ENCODE measurements around the gene FAM53B.

The FAM53B gene

GRCh38 chr10:124667425-124668345 is 76.5 kb downstream of the FAM53B start:
- Histone ChIP-seq H4K91ac (ENCODE audit: low read length) (no peak overlapping the region), H2BK120ac (ENCODE audit: low read depth, low read length) (no peak overlapping the region), H3K4me1 (ENCODE audit: control insufficient read depth, insufficient read depth, low read depth, low read length) (peaks cover 12% of the 10 kb centered on the region), H2BK5ac (ENCODE audit: low read depth, low read length, poor library complexity, severe bottlenecking) (no peak overlapping the region), H3K4ac (ENCODE audit: low read depth in 1 of 2, low read length in 2 of 2) (no peak overlapping the region), H2AK5ac (ENCODE audit: low read length, severe bottlenecking) (no peak overlapping the region), H2BK12ac (ENCODE audit: low read length in 2 of 2) (peak overlapping the region in 1 of 2 experiments; percentile 45), H2BK15ac (ENCODE audit: low read depth, poor library complexity, severe bottlenecking) (no peak overlapping the region), H3K18ac (ENCODE audit: low read depth in 1 of 2, low read length in 2 of 2) (no peak overlapping the region), H3K27ac (ENCODE audit: low read length, poor library complexity, severe bottlenecking) (no peak overlapping the region), H3K23ac (ENCODE audit: low read length in 2 of 2) (no peak overlapping the region), H4K8ac (ENCODE audit: low read length) (no peak overlapping the region), H3K4me3 (ENCODE audit: insufficient read depth in 1 of 2, low read depth in 1 of 2, low read length in 2 of 2) (no peak overlapping the region), H3K79me1 (replicated peaks; ENCODE audit: low read length, poor library complexity, severe bottlenecking) (peaks cover 46% of the 10 kb centered on the region), H3K27me3 (ENCODE audit: control insufficient read depth in 1 of 2, insufficient read depth in 1 of 2, low read length in 2 of 2) (no peaks in the 10 kb centered on the region), H3K36me3 (ENCODE audit: control insufficient read depth in 1 of 2, insufficient read depth in 2 of 2, low read depth in 1 of 2, low read length in 2 of 2) (peaks cover 4 to 40% of the 10 kb centered on the region in 2 experiments), H3K4me2 (ENCODE audit: low read length, poor library complexity, severe bottlenecking) (no peak overlapping the region), H3K9ac (ENCODE audit: low read length) (no peak overlapping the region), H3K14ac (ENCODE audit: low read length in 2 of 2) (peak overlapping the region in 1 of 2 experiments; percentile 6), H2AFZ (ENCODE audit: low read depth, low read length) (no peak overlapping the region), H3K9me3 (ENCODE audit: control insufficient read depth, low read length) (no peaks in the 10 kb centered on the region)
- 72% methylated on average over 14 of the region's 15 CpGs for WGBS
- no peak for DNase-seq

DNA sequence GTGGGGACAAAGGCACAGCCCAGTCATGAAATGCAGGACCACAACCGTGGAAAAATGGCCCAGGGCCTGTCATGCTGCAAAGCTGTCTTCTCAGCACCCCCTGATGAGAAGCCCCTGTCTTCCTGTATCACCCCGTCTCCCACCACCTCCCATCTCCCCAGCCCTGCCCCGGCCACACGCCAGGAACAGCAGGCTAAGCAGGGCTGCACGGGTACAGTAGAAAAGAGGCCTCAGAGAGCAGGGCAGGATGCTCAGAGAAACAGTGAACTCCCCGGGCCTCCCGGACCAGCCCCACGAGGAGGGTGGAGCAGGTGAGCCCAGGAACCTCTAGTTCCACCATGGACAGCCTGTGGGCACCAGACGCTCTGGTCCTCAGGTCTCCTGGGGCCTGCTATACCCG is 77.7 kb downstream of the FAM53B start:
- no peak overlapping the region for H2BK120ac ChIP-seq (ENCODE audit: low read depth, low read length)
- WGBS, result 89% methylated on average over 10 of the region's 10 CpGs
- peaks cover 46% of the 10 kb centered on the region for H3K79me1 ChIP-seq (replicated peaks; ENCODE audit: low read length, poor library complexity, severe bottlenecking)
- H3K4ac ChIP-seq (ENCODE audit: low read depth in 1 of 2, low read length in 2 of 2), result no peak overlapping the region
- no peak overlapping the region for H2BK15ac ChIP-seq (ENCODE audit: low read depth, poor library complexity, severe bottlenecking)
- H3K14ac ChIP-seq (ENCODE audit: low read length in 2 of 2), result no peak overlapping the region
- no peak overlapping the region for H2BK12ac ChIP-seq (ENCODE audit: low read length in 2 of 2)
- H3K4me3 ChIP-seq (ENCODE audit: insufficient read depth in 1 of 2, low read depth in 1 of 2, low read length in 2 of 2), result no peak overlapping the region
- no peak overlapping the region for H3K4me2 ChIP-seq (ENCODE audit: low read length, poor library complexity, severe bottlenecking)
- no peaks in the 10 kb centered on the region for H3K9me3 ChIP-seq (ENCODE audit: control insufficient read depth, low read length)
- no peak overlapping the region for H2BK5ac ChIP-seq (ENCODE audit: low read depth, low read length, poor library complexity, severe bottlenecking)
- H4K91ac ChIP-seq (ENCODE audit: low read length), result no peak overlapping the region
- peaks cover 9% of the 10 kb centered on the region for H3K4me1 ChIP-seq (ENCODE audit: control insufficient read depth, insufficient read depth, low read depth, low read length)
- no peak overlapping the region for H4K8ac ChIP-seq (ENCODE audit: low read length)
- no peak for DNase-seq
- no peaks in the 10 kb centered on the region for H3K27me3 ChIP-seq (ENCODE audit: control insufficient read depth in 1 of 2, insufficient read depth in 1 of 2, low read length in 2 of 2)
- H3K9ac ChIP-seq (ENCODE audit: low read length), result no peak overlapping the region
- no peak overlapping the region for H2AK5ac ChIP-seq (ENCODE audit: low read length, severe bottlenecking)
- peaks cover 4 to 38% of the 10 kb centered on the region in 2 experiments for H3K36me3 ChIP-seq (ENCODE audit: control insufficient read depth in 1 of 2, insufficient read depth in 2 of 2, low read depth in 1 of 2, low read length in 2 of 2)
- no peak overlapping the region for H3K18ac ChIP-seq (ENCODE audit: low read depth in 1 of 2, low read length in 2 of 2)
- H2AFZ ChIP-seq (ENCODE audit: low read depth, low read length), result no peak overlapping the region
- no peak overlapping the region for H3K27ac ChIP-seq (ENCODE audit: low read length, poor library complexity, severe bottlenecking)
- H3K23ac ChIP-seq (ENCODE audit: low read length in 2 of 2), result no peak overlapping the region

- no peak overlapping the region for H2AK5ac ChIP-seq (ENCODE audit: low read length, severe bottlenecking)
- no peak overlapping the region for H2BK5ac ChIP-seq (ENCODE audit: low read depth, low read length, poor library complexity, severe bottlenecking)
- H2AFZ ChIP-seq (ENCODE audit: low read depth, low read length), result no peak overlapping the region
- H4K91ac ChIP-seq (ENCODE audit: low read length), result no peak overlapping the region
- peaks cover 7% of the 10 kb centered on the region for H3K4me1 ChIP-seq (ENCODE audit: control insufficient read depth, insufficient read depth, low read depth, low read length)
- no peak overlapping the region for H3K4ac ChIP-seq (ENCODE audit: low read depth in 1 of 2, low read length in 2 of 2)
- no peak overlapping the region for H3K14ac ChIP-seq (ENCODE audit: low read length in 2 of 2)
- 88% methylated on average over 3 of the region's 3 CpGs for WGBS
- no peak overlapping the region for H2BK15ac ChIP-seq (ENCODE audit: low read depth, poor library complexity, severe bottlenecking)
- H3K36me3 ChIP-seq (ENCODE audit: control insufficient read depth in 1 of 2, insufficient read depth in 2 of 2, low read depth in 1 of 2, low read length in 2 of 2), result peaks cover 4 to 37% of the 10 kb centered on the region in 2 experiments
- H3K23ac ChIP-seq (ENCODE audit: low read length in 2 of 2), result no peak overlapping the region
- H3K18ac ChIP-seq (ENCODE audit: low read depth in 1 of 2, low read length in 2 of 2), result no peak overlapping the region
- H4K8ac ChIP-seq (ENCODE audit: low read length), result no peak overlapping the region
- no peak overlapping the region for H3K4me3 ChIP-seq (ENCODE audit: insufficient read depth in 1 of 2, low read depth in 1 of 2, low read length in 2 of 2)
- no peak overlapping the region for H3K4me2 ChIP-seq (ENCODE audit: low read length, poor library complexity, severe bottlenecking)
- no peaks in the 10 kb centered on the region for H3K9me3 ChIP-seq (ENCODE audit: control insufficient read depth, low read length)
- no peak overlapping the region for H2BK120ac ChIP-seq (ENCODE audit: low read depth, low read length)
- H3K27me3 ChIP-seq (ENCODE audit: control insufficient read depth in 1 of 2, insufficient read depth in 1 of 2, low read length in 2 of 2), result no peaks in the 10 kb centered on the region
- H3K9ac ChIP-seq (ENCODE audit: low read length), result no peak overlapping the region
- no peak overlapping the region for H3K27ac ChIP-seq (ENCODE audit: low read length, poor library complexity, severe bottlenecking)
- DNase-seq, result no peak
- H3K79me1 ChIP-seq (replicated peaks; ENCODE audit: low read length, poor library complexity, severe bottlenecking), result peaks cover 44% of the 10 kb centered on the region
- no peak overlapping the region for H2BK12ac ChIP-seq (ENCODE audit: low read length in 2 of 2)
Measured at GRCh38 chr10:124665980-124666379, 78.2 kb downstream of the FAM53B start.

GRCh38 chr10:124665558-124665957 is 78.6 kb downstream of the FAM53B start:
- peaks cover 5 to 34% of the 10 kb centered on the region in 2 experiments for H3K36me3 ChIP-seq (ENCODE audit: control insufficient read depth in 1 of 2, insufficient read depth in 2 of 2, low read depth in 1 of 2, low read length in 2 of 2)
- H2BK5ac ChIP-seq (ENCODE audit: low read depth, low read length, poor library complexity, severe bottlenecking), result no peak overlapping the region
- no peak overlapping the region for H4K8ac ChIP-seq (ENCODE audit: low read length)
- peak overlapping the region in 1 of 2 experiments; percentile 18 for H3K14ac ChIP-seq (ENCODE audit: low read length in 2 of 2)
- H3K4me3 ChIP-seq (ENCODE audit: insufficient read depth in 1 of 2, low read depth in 1 of 2, low read length in 2 of 2), result no peak overlapping the region
- no peak overlapping the region for H2BK15ac ChIP-seq (ENCODE audit: low read depth, poor library complexity, severe bottlenecking)
- peaks cover 41% of the 10 kb centered on the region for H3K79me1 ChIP-seq (replicated peaks; ENCODE audit: low read length, poor library complexity, severe bottlenecking)
- no peak overlapping the region for H2BK120ac ChIP-seq (ENCODE audit: low read depth, low read length)
- H2AFZ ChIP-seq (ENCODE audit: low read depth, low read length), result no peak overlapping the region
- H2BK12ac ChIP-seq (ENCODE audit: low read length in 2 of 2), result no peak overlapping the region
- H3K9ac ChIP-seq (ENCODE audit: low read length), result no peak overlapping the region
- no peak overlapping the region for H3K18ac ChIP-seq (ENCODE audit: low read depth in 1 of 2, low read length in 2 of 2)
- H3K4me1 ChIP-seq (ENCODE audit: control insufficient read depth, insufficient read depth, low read depth, low read length), result peaks cover 6% of the 10 kb centered on the region
- no peak overlapping the region for H3K4me2 ChIP-seq (ENCODE audit: low read length, poor library complexity, severe bottlenecking)
- H3K27me3 ChIP-seq (ENCODE audit: control insufficient read depth in 1 of 2, insufficient read depth in 1 of 2, low read length in 2 of 2), result no peaks in the 10 kb centered on the region
- no peaks in the 10 kb centered on the region for H3K9me3 ChIP-seq (ENCODE audit: control insufficient read depth, low read length)
- no peak overlapping the region for H2AK5ac ChIP-seq (ENCODE audit: low read length, severe bottlenecking)
- peak; percentile 31 for DNase-seq
- H4K91ac ChIP-seq (ENCODE audit: low read length), result no peak overlapping the region
- no peak overlapping the region for H3K23ac ChIP-seq (ENCODE audit: low read length in 2 of 2)
- WGBS, result 85% methylated on average over 8 of the region's 8 CpGs
- no peak overlapping the region for H3K27ac ChIP-seq (ENCODE audit: low read length, poor library complexity, severe bottlenecking)
- H3K4ac ChIP-seq (ENCODE audit: low read depth in 1 of 2, low read length in 2 of 2), result no peak overlapping the region
